Measurements from ENCODE around the gene CHCHD3. TPM values are rescaled to one million over a fixed set of nuclear protein-coding genes. Genes with fewer than 3 reads are reported as not detected.

CHCHD3 gene
- polyA plus RNA-seq, 1 donor (not counting 4 experiments of a cell fraction or from before 2014, with no cell fraction given), result 59.2 TPM

GRCh38 chr7:132777414-132777813, 304.5 kb downstream of the CHCHD3 start:
- Histone ChIP-seq H3K27me3 (ENCODE audit: control insufficient read depth, extremely low read depth, insufficient read depth, low read length) (peaks cover 3% of the 10 kb centered on the region), H3K79me2 (ENCODE audit: control insufficient read depth, insufficient read depth, low read length) (no peaks in the 10 kb centered on the region), H2AFZ (ENCODE audit: control insufficient read depth, low read length) (no peak overlapping the region), H3K4me3 (ENCODE audit: control insufficient read depth in 2 of 3, extremely low read depth in 1 of 3, insufficient read depth in 2 of 3, low read depth in 1 of 3, low read length in 3 of 3) (no peak overlapping the region), H3K9ac (ENCODE audit: control insufficient read depth, extremely low read depth, insufficient read depth, low read length) (no peak overlapping the region), H3K9me3 (ENCODE audit: control insufficient read depth, low read depth, low read length) (no peaks in the 10 kb centered on the region), H3K9me1 (ENCODE audit: control insufficient read depth, extremely low read depth, insufficient read depth, low read length) (no peaks in the 10 kb centered on the region), H3K36me3 (ENCODE audit: control insufficient read depth in 2 of 2, extremely low read depth in 1 of 2, insufficient read depth in 2 of 2, low read length in 2 of 2) (peaks cover 0 to 2% of the 10 kb centered on the region in 2 experiments), H3K4me1 (ENCODE audit: control insufficient read depth, extremely low read depth, insufficient read depth, low read length) (no peaks in the 10 kb centered on the region), H3K27ac (ENCODE audit: control insufficient read depth, insufficient read depth, low read length) (no peak overlapping the region), H3K4me2 (ENCODE audit: control insufficient read depth, extremely low read depth, insufficient read depth, low read depth, low read length) (no peak overlapping the region), H4K20me1 (ENCODE audit: control insufficient read depth, extremely low read depth, insufficient read depth, low read length) (no peaks in the 10 kb centered on the region)
- FAIRE-seq (no peak), DNase-seq (ENCODE audit: low read depth, low spot score) (no peak)
- dilution Hi-C loops (cut with MboI; ENCODE audit: extremely low pct_ligation_motif_present, low sequenced_read_pairs), result no loop called here
- TF ChIP-seq EZH2 (IDR thresholded peaks at IDR 0.05; ENCODE audit: low read length) (no peak), CTCF (optimal IDR thresholded peaks at IDR 0.05 in 1 of 3, IDR thresholded peaks at IDR 0.05 in 1 of 3, conservative IDR thresholded peaks at IDR 0.05 in 1 of 3; ENCODE audit: extremely low read depth in 1 of 3, insufficient read depth in 2 of 3, low read length in 3 of 3) (no peak)

GRCh38 chr7:132776048-132776620, 305.8 kb downstream of the CHCHD3 start:
- FAIRE-seq, result no peak
- H4K20me1 ChIP-seq (ENCODE audit: control insufficient read depth, extremely low read depth, insufficient read depth, low read length), result no peaks in the 10 kb centered on the region

More at GRCh38 chr7:132776048-132776620, 305.8 kb downstream of the CHCHD3 start:
- no peaks in the 10 kb centered on the region for H3K79me2 ChIP-seq (ENCODE audit: control insufficient read depth, insufficient read depth, low read length)
- peaks cover 3% of the 10 kb centered on the region for H3K27me3 ChIP-seq (ENCODE audit: control insufficient read depth, extremely low read depth, insufficient read depth, low read length)
- H3K9me3 ChIP-seq (ENCODE audit: control insufficient read depth, low read depth, low read length), result no peaks in the 10 kb centered on the region
- dilution Hi-C loops (cut with MboI; ENCODE audit: extremely low pct_ligation_motif_present, low sequenced_read_pairs), result no loop called here
- no peak overlapping the region for H3K9ac ChIP-seq (ENCODE audit: control insufficient read depth, extremely low read depth, insufficient read depth, low read length)
- no peak overlapping the region for H3K4me3 ChIP-seq (ENCODE audit: control insufficient read depth in 2 of 3, extremely low read depth in 1 of 3, insufficient read depth in 2 of 3, low read depth in 1 of 3, low read length in 3 of 3)
- no peak overlapping the region for H3K4me2 ChIP-seq (ENCODE audit: control insufficient read depth, extremely low read depth, insufficient read depth, low read depth, low read length)
- H3K9me1 ChIP-seq (ENCODE audit: control insufficient read depth, extremely low read depth, insufficient read depth, low read length), result no peaks in the 10 kb centered on the region
- no peaks in the 10 kb centered on the region for H3K4me1 ChIP-seq (ENCODE audit: control insufficient read depth, extremely low read depth, insufficient read depth, low read length)
- TF ChIP-seq EZH2 (IDR thresholded peaks at IDR 0.05; ENCODE audit: low read length), result no peak
- TF ChIP-seq CTCF (optimal IDR thresholded peaks at IDR 0.05 in 1 of 3, IDR thresholded peaks at IDR 0.05 in 1 of 3, conservative IDR thresholded peaks at IDR 0.05 in 1 of 3; ENCODE audit: extremely low read depth in 1 of 3, insufficient read depth in 2 of 3, low read length in 3 of 3), result no peak
- H2AFZ ChIP-seq (ENCODE audit: control insufficient read depth, low read length), result no peak overlapping the region
- H3K27ac ChIP-seq (ENCODE audit: control insufficient read depth, insufficient read depth, low read length), result no peak overlapping the region
- H3K36me3 ChIP-seq (ENCODE audit: control insufficient read depth in 2 of 2, extremely low read depth in 1 of 2, insufficient read depth in 2 of 2, low read length in 2 of 2), result no peaks in the 10 kb centered on the region
- DNase-seq (ENCODE audit: low read depth, low spot score), result no peak
